DOHH2 (cell line): ENCODE data around the gene PPP1R15B.

Experiments used
- CTCF ChIP-seq: fragments of 200-600 bp; sonication (generic); IDR thresholded peaks from one replicate; pipeline ENCODE4 v1.5.1; 2014; ENCODE audit warnings: antibody characterized with exemption, mild to moderate bottlenecking, low read depth, low read length; ENCODE audit not compliant: poor library complexity, severe bottlenecking
- EZH2phosphoT487 ChIP-seq: fragments of 200-600 bp; sonication (generic); IDR thresholded peaks from 2 replicates; pipeline ENCODE4 v1.6.1; 2017; ENCODE audit warnings: borderline replicate concordance, mild to moderate bottlenecking, antibody characterized with exemption, low read length, moderate library complexity, mixed read lengths

GRCh38 chr1:204411451-204412204, at the start of gene PPP1R15B:
- TF ChIP-seq CTCF (no peak), EZH2phosphoT487 (no peak)
